Kidney (tissue), 14 donors: ENCODE measurements around the gene ZNF555. TPM values are rescaled to one million over a fixed set of nuclear protein-coding genes. Genes with fewer than 3 reads are reported as not detected.
"Not testable (repeated sequence)": the region's sequence is repeated elsewhere in the genome, so short reads cannot be mapped to it uniquely, and the experiment has no call there.

ENCODE experiments used
- DNase-seq, 5 donors: peaks; one replicate each; pipeline ENCODE4 v3.0.0-alpha.2; 2013 to 2020
- FAIRE-seq: peaks from 2 replicates; lab custom pipeline; 2012; peaks lifted over from hg19 to GRCh38; lab: Jason Lieb, UNC
- H3K27ac ChIP-seq, 2 donors: one replicate each; pipeline ENCODE4 v1.7.0; 2013; ENCODE audit warnings: low read depth in 2 of 2, low read length in 2 of 2, inconsistent platforms in 1 of 2
- H3K27me3 ChIP-seq: one replicate; pipeline ENCODE4 v1.7.1; 2013; ENCODE audit warnings: low read length, inconsistent platforms; ENCODE audit not compliant: control insufficient read depth, insufficient read depth
- H3K36me3 ChIP-seq, 3 donors: one replicate each; pipeline versions ENCODE4 v1.7.0 to v1.7.1; 2013; ENCODE audit warnings: low read length in 3 of 3, control low read depth in 1 of 3, inconsistent platforms in 1 of 3; ENCODE audit not compliant: insufficient read depth in 3 of 3, control insufficient read depth in 2 of 3
- H3K4me1 ChIP-seq, 3 donors: one replicate each; pipeline versions ENCODE4 v1.7.0 to v1.7.1; 2013; ENCODE audit warnings: low read length in 3 of 3, inconsistent platforms in 1 of 3, low read depth in 1 of 3; ENCODE audit not compliant: control insufficient read depth in 2 of 3, insufficient read depth in 2 of 3
- H3K4me3 ChIP-seq, 3 donors: one replicate each; pipeline versions ENCODE4 v1.7.0 to v1.8.1; 2013; ENCODE audit warnings: low read length in 3 of 3, control low read depth in 1 of 3, inconsistent platforms in 1 of 3
- H3K9ac ChIP-seq, 3 donors: one replicate each; pipeline versions ENCODE4 v1.7.0 to v1.7.1; 2013; ENCODE audit warnings: low read length in 3 of 3, control low read depth in 1 of 3, inconsistent platforms in 1 of 3
- H3K9me3 ChIP-seq, 3 donors: one replicate each; pipeline versions ENCODE4 v1.7.0 to v1.7.1; 2013; ENCODE audit warnings: low read length in 3 of 3, control low read depth in 1 of 3, inconsistent platforms in 1 of 3; ENCODE audit not compliant: control insufficient read depth in 2 of 3, insufficient read depth in 1 of 3
- intact Hi-C: fragments of 100-400 bp; cut with DNase I; formaldehyde crosslinking; loops from one replicate; pipeline ENCODE4 v1.11.1; 2022
- polyA plus RNA-seq: library from polyadenylated mRNA; stranded (reverse); fragments of 350-450 nt; fragmentation: Illumina TruSeq; extraction: RNeasy Lipid Tissue Mini Kit (QIAGEN cat#74804); gene quantifications from one replicate; pipeline ENCODE4 v1.2.3, GENCODE V29; 2014; ENCODE audit warnings: low read depth, low replicate concordance; ENCODE audit not compliant: insufficient read depth
- total RNA-seq: library from RNA; stranded (reverse); fragmentation: NEBNext Ultra II Directional; extraction: Animal tissue kit (Norgen Biotek cat#: 25700); gene quantifications from one replicate; pipeline ENCODE4 v1.2.1, GENCODE V29; 2021
- TF ChIP-seq, protein P1 (sequence below): IDR thresholded peaks from 3 replicates; pipeline ENCODE4 v1.5.1; 2012; ENCODE audit warnings: mild to moderate bottlenecking, moderate library complexity, borderline replicate concordance; ENCODE audit not compliant: insufficient read depth; ENCODE audit errors: extremely low read depth
- donor health status: control.
- donor health status: control.
- donor health status: control.
- donor health status: control.
- donor health status: control.
- donor health status: DM: yes; HTN: yes; CAD: no.
- donor health status: Normal renal cell carcinoma (clear cell type).

The ZNF555 gene
- total and polyA plus RNA-seq, 2 donors from 2014 or later, result 3.9 to 9.8 TPM

DNA sequence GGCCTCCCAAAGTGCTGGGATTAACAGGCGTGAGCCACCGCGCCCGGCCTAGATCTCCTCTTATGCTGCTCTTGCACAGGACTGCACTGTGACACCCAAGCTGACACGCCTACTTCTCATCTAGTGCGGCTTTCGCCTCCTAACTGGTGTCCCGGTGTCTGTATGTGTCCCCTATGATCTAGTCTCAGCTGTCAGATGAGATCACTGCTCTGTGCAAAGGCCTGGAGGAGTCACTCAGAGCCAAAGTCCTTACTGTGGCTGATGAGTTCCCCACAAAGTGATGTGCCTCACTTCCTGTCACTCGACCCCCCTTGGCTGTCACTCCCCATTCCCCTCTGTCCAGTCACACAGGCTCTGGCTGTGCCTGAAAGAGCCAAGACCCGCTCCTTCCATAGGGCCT, 28.3 kb downstream of the ZNF555 start:
- H3K27me3 ChIP-seq, result no peaks in the 10 kb centered on the region
- peaks cover 0 to 2% (median 0%) of the 10 kb centered on the region in 3 donors for H3K4me1 ChIP-seq
- no peak overlapping the region for H3K9ac ChIP-seq
- TF ChIP-seq, protein P1, sequence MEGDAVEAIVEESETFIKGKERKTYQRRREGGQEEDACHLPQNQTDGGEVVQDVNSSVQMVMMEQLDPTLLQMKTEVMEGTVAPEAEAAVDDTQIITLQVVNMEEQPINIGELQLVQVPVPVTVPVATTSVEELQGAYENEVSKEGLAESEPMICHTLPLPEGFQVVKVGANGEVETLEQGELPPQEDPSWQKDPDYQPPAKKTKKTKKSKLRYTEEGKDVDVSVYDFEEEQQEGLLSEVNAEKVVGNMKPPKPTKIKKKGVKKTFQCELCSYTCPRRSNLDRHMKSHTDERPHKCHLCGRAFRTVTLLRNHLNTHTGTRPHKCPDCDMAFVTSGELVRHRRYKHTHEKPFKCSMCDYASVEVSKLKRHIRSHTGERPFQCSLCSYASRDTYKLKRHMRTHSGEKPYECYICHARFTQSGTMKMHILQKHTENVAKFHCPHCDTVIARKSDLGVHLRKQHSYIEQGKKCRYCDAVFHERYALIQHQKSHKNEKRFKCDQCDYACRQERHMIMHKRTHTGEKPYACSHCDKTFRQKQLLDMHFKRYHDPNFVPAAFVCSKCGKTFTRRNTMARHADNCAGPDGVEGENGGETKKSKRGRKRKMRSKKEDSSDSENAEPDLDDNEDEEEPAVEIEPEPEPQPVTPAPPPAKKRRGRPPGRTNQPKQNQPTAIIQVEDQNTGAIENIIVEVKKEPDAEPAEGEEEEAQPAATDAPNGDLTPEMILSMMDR, result no peak
- DNase-seq (no peak), FAIRE-seq (no peak)
- no peak overlapping the region for H3K4me3 ChIP-seq
- intact Hi-C loops, result no loop called here
- H3K9me3 ChIP-seq, result no peaks in the 10 kb centered on the region
- H3K27ac ChIP-seq, result no peak overlapping the region
- H3K36me3 ChIP-seq, result no peaks in the 10 kb centered on the region

DNA sequence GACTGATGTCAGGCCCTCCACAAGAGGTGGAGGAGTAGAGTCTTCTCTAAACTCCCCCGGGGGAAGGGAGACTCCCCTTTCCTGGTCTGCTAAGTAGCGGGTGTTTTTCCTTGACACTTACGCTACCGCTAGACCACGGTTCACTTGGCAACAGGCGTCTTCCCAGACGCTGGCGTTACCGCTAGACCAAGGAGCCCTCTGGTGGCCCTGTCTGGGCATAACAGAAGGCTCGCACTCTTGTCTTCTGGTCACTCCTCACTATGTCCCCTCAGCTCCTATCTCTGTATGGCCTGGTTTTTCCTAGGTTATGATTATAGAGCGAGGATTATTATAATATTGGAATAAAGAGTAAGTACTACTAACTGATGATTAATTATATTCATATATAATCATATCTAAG, 30.9 kb downstream of the ZNF555 start:
- H3K4me3 ChIP-seq, intact Hi-C loops, H3K27ac ChIP-seq, H3K36me3 ChIP-seq, H3K9me3 ChIP-seq, H3K27me3 ChIP-seq, H3K4me1 ChIP-seq, DNase-seq, FAIRE-seq, H3K9ac ChIP-seq: not testable (repeated sequence)

DNA sequence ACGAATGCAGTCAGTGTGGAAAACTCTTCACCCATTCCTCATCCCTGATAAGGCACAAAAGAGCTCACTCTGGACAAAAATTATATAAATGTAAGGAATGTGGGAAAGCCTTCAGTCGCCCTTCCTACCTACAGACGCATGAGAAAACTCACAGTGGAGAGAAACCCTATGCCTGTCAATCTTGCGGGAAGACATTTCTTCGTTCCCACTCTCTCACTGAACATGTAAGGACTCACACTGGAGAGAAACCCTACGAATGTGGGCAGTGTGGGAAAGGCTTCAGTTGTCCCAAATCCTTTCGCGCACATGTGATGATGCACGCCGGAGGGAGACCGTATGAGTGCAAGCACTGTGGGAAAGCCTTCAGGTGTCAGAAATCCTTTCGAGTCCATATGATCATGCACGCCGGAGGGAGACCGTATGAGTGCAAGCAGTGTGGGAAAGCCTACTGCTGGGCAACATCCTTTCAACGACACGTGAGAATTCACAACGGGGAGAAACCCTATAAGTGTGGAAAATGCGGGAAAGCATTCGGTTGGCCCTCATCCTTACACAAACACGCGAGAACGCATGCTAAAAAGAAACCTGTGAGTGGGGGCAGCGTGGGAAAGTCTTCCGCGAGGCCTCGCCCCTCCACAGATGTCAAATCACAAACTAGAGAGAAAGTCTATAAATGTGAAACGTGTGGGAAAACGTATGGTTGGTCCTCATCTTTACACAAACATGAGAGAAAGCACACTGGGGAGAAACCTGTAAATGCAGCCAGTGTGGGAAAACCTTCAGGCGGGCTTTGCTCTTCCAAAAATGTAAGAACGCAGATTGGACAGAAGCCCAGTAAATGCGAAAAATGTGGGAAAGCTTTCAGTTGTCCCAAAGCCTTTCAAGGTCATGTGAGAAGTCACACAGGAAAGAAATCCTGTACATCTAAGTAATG, 36.4 kb downstream of the ZNF555 start:
- Histone ChIP-seq H3K27ac (no peak overlapping the region), H3K9ac (no peak overlapping the region), H3K4me1 (no peaks in the 10 kb centered on the region), H3K36me3 (peaks cover 0 to 10% (median 8%) of the 10 kb centered on the region in 3 donors), H3K9me3 (peaks cover 5 to 16% (median 10%) of the 10 kb centered on the region in 3 donors), H3K27me3 (no peaks in the 10 kb centered on the region), H3K4me3 (peak overlapping the region in 1 of 3 donors; percentile 42)
- no peak for FAIRE-seq
- no peak for DNase-seq
- TF ChIP-seq, protein P1, result no peak
- intact Hi-C loops, result no loop called here

DNA sequence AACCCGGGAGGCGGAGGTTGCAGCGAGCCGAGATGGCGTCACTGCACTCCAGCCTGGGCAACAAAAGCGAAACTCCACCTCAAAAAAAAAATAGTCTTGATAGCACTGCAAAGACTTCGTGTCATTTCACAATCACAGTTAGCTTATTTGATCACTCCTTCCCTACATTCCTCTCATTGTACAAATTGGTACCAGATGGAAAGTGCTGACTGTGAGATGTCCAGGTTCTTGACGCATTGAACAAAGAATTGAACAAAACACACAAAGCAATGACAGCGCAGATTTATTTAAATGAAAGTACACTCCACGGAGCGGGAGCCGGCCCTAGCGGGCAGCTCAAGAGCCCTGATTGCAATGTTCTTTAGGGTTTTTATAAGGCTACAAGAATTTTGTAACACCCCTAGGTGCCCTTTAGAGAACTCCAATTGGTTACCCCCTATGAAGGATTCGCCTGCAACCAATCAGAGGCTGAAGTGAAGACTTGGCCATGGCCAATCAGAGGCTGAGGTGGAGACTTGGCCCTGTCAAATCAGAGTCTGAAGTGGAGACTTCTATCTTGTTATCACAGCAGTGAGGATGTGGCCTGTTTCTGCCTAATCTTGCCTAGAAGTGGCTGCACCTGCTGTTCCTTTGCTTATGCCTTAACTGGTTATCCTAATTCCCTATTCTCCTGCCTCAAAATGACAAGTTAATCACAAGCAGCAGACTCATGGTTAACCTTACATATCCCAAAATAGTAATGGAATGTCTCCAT, 42.6 kb downstream of the ZNF555 start:
- DNase-seq (no peak), FAIRE-seq (no peak)
- H3K36me3 ChIP-seq, result no peaks in the 10 kb centered on the region
- no peak overlapping the region for H3K27ac ChIP-seq
- TF ChIP-seq, protein P1, result no peak
- H3K4me1 ChIP-seq, result peaks cover 0 to 3% (median 0%) of the 10 kb centered on the region in 3 donors
- H3K9me3 ChIP-seq, result peaks cover 0 to 2% (median 0%) of the 10 kb centered on the region in 3 donors
- intact Hi-C loops, result no loop called here
- no peak overlapping the region for H3K9ac ChIP-seq
- H3K27me3 ChIP-seq, result no peaks in the 10 kb centered on the region
- H3K4me3 ChIP-seq, result no peak overlapping the region
